GM06990 (cell line): ENCODE measurements around the gene PRRX1.

Experiments
- DNase-seq: peaks from one replicate; pipeline ENCODE4 v3.0.0-alpha.2; 2011; ENCODE audit not compliant: insufficient read length; ENCODE audit errors: extremely low read depth
- H3K27me3 ChIP-seq: replicated peaks from 2 replicates; pipeline ENCODE4 v1.6.0; 2011; ENCODE audit warnings: low read length; ENCODE audit not compliant: control insufficient read depth, insufficient read depth
- H3K36me3 ChIP-seq: 2 replicates; pipeline ENCODE4 v1.5.1; 2011; ENCODE audit warnings: low read length; ENCODE audit not compliant: control insufficient read depth, insufficient read depth
- H3K4me3 ChIP-seq: replicated peaks from 2 replicates; pipeline ENCODE4 v1.5.1; 2011; ENCODE audit warnings: low read depth, mild to moderate bottlenecking, control low read depth, low read length
- CTCF ChIP-seq: IDR thresholded peaks from 2 replicates; pipeline ENCODE4 v1.5.1; 2011; ENCODE audit warnings: low read length, control low read depth, mild to moderate bottlenecking, inconsistent platforms; ENCODE audit not compliant: insufficient read depth, poor library complexity, severe bottlenecking

PRRX1 gene

DNA sequence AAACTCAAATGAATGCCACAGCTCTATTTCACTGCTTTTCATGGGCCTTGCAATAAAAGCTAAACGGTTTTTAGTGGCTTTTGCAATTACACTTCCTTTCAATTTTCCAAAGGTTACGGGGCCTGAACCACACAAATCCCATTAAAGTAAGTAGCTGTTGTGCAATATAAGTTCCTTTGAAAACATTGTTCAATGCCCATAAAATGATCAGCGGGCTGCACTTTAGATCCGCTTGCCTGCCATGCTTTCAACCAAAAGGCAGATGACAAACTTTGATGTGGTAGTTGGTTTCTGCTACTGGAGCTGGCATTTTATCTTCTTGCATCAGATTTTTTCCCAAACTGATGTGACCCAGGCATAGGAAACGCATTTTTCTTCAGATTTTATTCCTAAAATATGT lies 50.2 kb downstream of the PRRX1 start:
- no peak for DNase-seq
- Histone ChIP-seq H3K27me3 (no peaks in the 10 kb centered on the region), H3K36me3 (no peaks in the 10 kb centered on the region), H3K4me3 (no peak overlapping the region)
- no peak for TF ChIP-seq CTCF

DNA sequence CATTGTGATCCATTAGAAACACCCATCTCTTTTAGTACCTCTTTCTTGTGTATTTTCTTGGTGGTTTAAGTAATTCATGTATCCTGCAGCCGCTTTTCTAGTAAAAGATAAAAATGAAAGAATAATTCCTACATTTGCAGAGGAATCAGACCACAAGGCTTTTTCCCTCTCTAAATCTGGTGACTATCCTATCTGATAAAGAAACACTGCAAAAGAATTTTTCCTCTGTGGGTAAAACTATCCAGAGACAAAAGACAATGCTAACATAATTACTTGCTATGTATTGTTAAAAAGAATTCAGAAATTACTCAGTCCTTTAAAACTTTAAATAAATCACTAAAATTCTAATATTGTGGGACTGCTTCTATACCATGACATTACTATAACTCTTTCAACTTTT lies 51.0 kb downstream of the PRRX1 start:
- Histone ChIP-seq H3K27me3 (no peaks in the 10 kb centered on the region), H3K36me3 (no peaks in the 10 kb centered on the region), H3K4me3 (no peak overlapping the region)
- no peak for TF ChIP-seq CTCF
- no peak for DNase-seq

GRCh38 chr1:170716835-170717429 lies 53.0 kb downstream of the PRRX1 start:
- H3K27me3 ChIP-seq: no peaks in the 10 kb centered on the region
- TF ChIP-seq CTCF: no peak
- no peak overlapping the region for H3K4me3 ChIP-seq
- no peaks in the 10 kb centered on the region for H3K36me3 ChIP-seq
- no peak for DNase-seq

DNA sequence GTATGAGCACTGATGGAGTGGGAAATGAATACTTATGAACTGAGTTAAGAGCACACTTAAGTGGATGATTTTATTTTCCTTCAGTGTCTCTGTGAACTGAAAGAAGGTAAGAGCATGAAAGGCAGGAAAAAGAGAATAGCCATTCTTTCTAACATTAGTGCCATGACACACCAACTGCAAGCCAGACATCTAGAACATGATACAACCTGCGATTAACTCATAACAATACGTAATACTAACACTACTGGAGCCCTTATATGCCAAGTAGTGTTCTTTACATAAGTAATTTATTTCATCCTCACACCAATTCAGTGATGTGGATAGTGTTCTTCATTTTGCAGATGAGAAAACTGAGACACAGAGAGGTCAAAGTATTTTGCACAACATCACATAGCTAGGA lies 56.7 kb downstream of the PRRX1 start:
- no peak overlapping the region for H3K4me3 ChIP-seq
- no peak for DNase-seq
- H3K36me3 ChIP-seq: no peaks in the 10 kb centered on the region
- no peaks in the 10 kb centered on the region for H3K27me3 ChIP-seq
- TF ChIP-seq CTCF: no peak

DNA sequence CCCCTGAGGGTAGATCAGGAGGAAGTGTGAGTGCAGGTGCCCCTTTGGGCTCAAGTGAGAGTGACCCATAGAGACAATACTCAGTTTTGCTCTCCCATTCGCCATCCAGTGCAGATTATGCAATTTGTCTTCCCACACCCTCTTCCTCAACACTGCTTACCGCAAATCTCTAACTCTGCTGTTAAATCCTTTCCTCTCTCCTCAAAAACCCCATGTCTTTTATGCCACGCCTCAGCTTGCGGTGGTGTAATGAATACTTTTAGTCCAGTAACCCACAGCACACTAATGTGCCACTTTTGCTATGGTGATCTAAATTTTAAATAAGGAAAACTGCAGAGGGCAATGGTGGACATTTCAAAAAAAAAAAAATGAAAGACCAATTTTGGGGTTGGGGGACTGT lies 57.7 kb downstream of the PRRX1 start:
- Histone ChIP-seq H3K27me3 (no peaks in the 10 kb centered on the region), H3K4me3 (no peak overlapping the region), H3K36me3 (no peaks in the 10 kb centered on the region)
- DNase-seq: no peak
- TF ChIP-seq CTCF: no peak

DNA sequence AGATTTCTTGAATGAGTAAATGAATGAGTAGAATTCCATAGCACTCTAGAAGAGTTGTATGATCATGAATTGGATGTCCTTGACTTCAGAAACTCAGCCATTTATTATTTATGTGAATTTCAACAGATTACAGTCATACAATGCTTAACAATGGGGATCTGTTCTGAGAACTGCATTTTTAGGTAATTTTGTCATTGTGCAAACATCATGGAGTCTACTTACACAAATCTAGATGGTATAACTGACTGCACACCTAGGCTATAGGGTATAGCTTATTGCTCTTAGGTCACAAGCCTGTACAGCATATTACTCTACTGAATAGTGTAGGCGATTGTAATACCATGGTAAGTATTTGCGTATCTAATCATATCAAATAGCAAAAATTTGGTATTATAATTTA lies 59.6 kb downstream of the PRRX1 start:
- no peak for TF ChIP-seq CTCF
- no peak for DNase-seq
- Histone ChIP-seq H3K4me3 (no peak overlapping the region), H3K36me3 (no peaks in the 10 kb centered on the region), H3K27me3 (no peaks in the 10 kb centered on the region)
